ENCODE results near the gene FBH1.

FBH1 gene

GRCh38 chr10:5976512-5977470, 86.7 kb downstream of the FBH1 start:
- DNase-seq: peak in 1 of 58 donors; percentile 19

- DNase-seq: peak in 11 of 58 donors; percentile 11 to 58 (median 19)
Observed at GRCh38 chr10:5977471-5978229, 87.6 kb downstream of the FBH1 start, which contains the start of gene IL15RA. Gene IL15RA (minus strand): TSS chr10:5977543. CDS start chr10:5977492, 51 bp downstream.

GRCh38 chr10:5978230-5978489, 88.1 kb downstream of the FBH1 start:
- no peak for DNase-seq

GRCh38 chr10:5981529-5981928, 91.5 kb downstream of the FBH1 start:
- no peak for DNase-seq

- no peak for DNase-seq
Observed at GRCh38 chr10:5983774-5984173, 93.7 kb downstream of the FBH1 start.

- DNase-seq: no peak
Observed at GRCh38 chr10:5985029-5985428, 95.0 kb downstream of the FBH1 start.
